Caco-2 (cell line): ENCODE results near the gene HNF4A. TPM values are rescaled to one million over a fixed set of nuclear protein-coding genes. Genes with fewer than 3 reads are reported as not detected.
A peak's percentile ranks its signal among the peaks of the same experiment; 100 is the strongest.

Experiments used
- BruUV-seq: library from RNA; stranded (reverse); fragments of 400-500 nt; replicated peaks from 2 replicates; lab custom pipeline; 2021; lab: Mats Ljungman, UMichigan
- CTCF ChIA-PET: fragments of 300-600 bp; sonication (Branson Sonifier 250); formaldehyde crosslinking; loops from one replicate; lab custom pipeline; 2022; ENCODE audit warnings: antibody characterized with exemption; lab: Charles Lee
- POLR2A ChIA-PET: fragments of 300-600 bp; sonication (Branson Sonifier 250); formaldehyde crosslinking; loops from one replicate; lab custom pipeline; 2022; ENCODE audit warnings: antibody characterized with exemption; lab: Charles Lee
- DNase-seq, 2 experiments: peaks; one replicate each; pipeline versions ENCODE4 v3.0.0 to v3.0.0-alpha.2; 2020 to 2022
- H3K27me3 ChIP-seq: replicated peaks from 2 replicates; pipeline ENCODE4 v1.6.0; 2011; ENCODE audit warnings: low read length; ENCODE audit not compliant: control insufficient read depth, insufficient read depth
- H3K36me3 ChIP-seq: 2 replicates; pipeline ENCODE4 v1.5.1; 2011; ENCODE audit warnings: low read length; ENCODE audit not compliant: control insufficient read depth, insufficient read depth
- H3K4me1 ChIP-seq: fragments of 250-450 bp; sonication (Bioruptor Pico); 2 replicates; pipeline ENCODE4 v1.5.1; 2020; ENCODE audit warnings: mild to moderate bottlenecking
- H3K4me3 ChIP-seq: 2 replicates; pipeline ENCODE4 v1.5.1; 2011; ENCODE audit warnings: low read depth, mild to moderate bottlenecking, control low read depth, low read length
- H3K9me3 ChIP-seq: fragments of 250-450 bp; sonication (Bioruptor Pico); 2 replicates; pipeline ENCODE4 v1.5.1; 2020; ENCODE audit warnings: mild to moderate bottlenecking, moderate library complexity
- H3K27ac Mint-ChIP-seq: one replicate; pipeline ENCODE4 v1.8.0; 2022; ENCODE audit warnings: mixed read lengths; ENCODE audit not compliant: unreplicated experiment
- H3K27me3 Mint-ChIP-seq: one replicate; pipeline ENCODE4 v1.8.0; 2022; ENCODE audit warnings: mixed read lengths; ENCODE audit not compliant: insufficient read depth, unreplicated experiment
- H3K36me3 Mint-ChIP-seq: one replicate; pipeline ENCODE4 v1.8.0; 2022; ENCODE audit warnings: mild to moderate bottlenecking, mixed read lengths; ENCODE audit not compliant: insufficient read depth, unreplicated experiment
- H3K4me1 Mint-ChIP-seq: one replicate; pipeline ENCODE4 v1.8.0; 2022; ENCODE audit warnings: low read depth, mixed read lengths; ENCODE audit not compliant: unreplicated experiment
- H3K4me3 Mint-ChIP-seq: one replicate; pipeline ENCODE4 v1.8.0; 2022; ENCODE audit warnings: mild to moderate bottlenecking, moderate library complexity, mixed read lengths; ENCODE audit not compliant: unreplicated experiment
- H3K9me3 Mint-ChIP-seq: one replicate; pipeline ENCODE4 v1.8.0; 2022; ENCODE audit warnings: mixed read lengths; ENCODE audit not compliant: unreplicated experiment
- CTCF ChIP-seq, 2 experiments: fragments of 200-600 bp in 1 of 2; IDR thresholded peaks; 1 replicate in 1 of 2; 2 replicates in 1 of 2; pipeline versions ENCODE4 v1.5.1 to v1.8.0; 2011 to 2022; ENCODE audit warnings: antibody characterized with exemption in 1 of 2, control low read depth in 1 of 2, inconsistent platforms in 1 of 2, low read depth in 1 of 2, low read length in 1 of 2, mild to moderate bottlenecking in 1 of 2, moderate library complexity in 1 of 2; ENCODE audit not compliant: insufficient read depth in 1 of 2, severe bottlenecking in 1 of 2, unreplicated experiment in 1 of 2
- intact Hi-C: fragments of 100-400 bp; cut with micrococcal nuclease; formaldehyde crosslinking; loops from one replicate; pipeline ENCODE4 v1.10.0; 2022; ENCODE audit not compliant: unreplicated experiment
- total RNA-seq: library from RNA; stranded (reverse); gene quantifications from 2 replicates; pipeline ENCODE4 v1.2.3, GENCODE V29; 2022

Gene HNF4A
- total RNA-seq, 1 experiment from 2014 or later, result 292 TPM

GRCh38 chr20:44349349-44349748 lies 6.2 kb upstream of the HNF4A start:
- Histone ChIP-seq H3K9me3 (no peaks in the 10 kb centered on the region), H3K27me3 (no peaks in the 10 kb centered on the region), H3K4me3 (no peak overlapping the region), H3K4me1 (peaks cover 52% of the 10 kb centered on the region), H3K36me3 (no peaks in the 10 kb centered on the region; the same call in 1 of the 2 replicates)
- CTCF ChIA-PET, result no interaction called here
- H3K4me1 Mint-ChIP-seq, result peaks cover 32% of the 10 kb centered on the region
- H3K36me3 Mint-ChIP-seq, result peaks cover 21% of the 10 kb centered on the region
- no peaks in the 10 kb centered on the region for H3K9me3 Mint-ChIP-seq
- H3K4me3 Mint-ChIP-seq, result no peak overlapping the region
- no peak for TF ChIP-seq CTCF (IDR thresholded peaks at IDR 0.05; ENCODE audit: insufficient read depth in 1 of 2, low read depth in 1 of 2, low read length in 1 of 2, severe bottlenecking in 1 of 2, unreplicated experiment in 1 of 2)
- TSS peak; percentile 8 for BruUV-seq
- intact Hi-C loops, result no loop called here
- no peak overlapping the region for H3K27ac Mint-ChIP-seq
- H3K27me3 Mint-ChIP-seq, result no peaks in the 10 kb centered on the region
- POLR2A ChIA-PET, result no interaction called here
- DNase-seq, result no peak

GRCh38 chr20:44350567-44350966 lies 4.9 kb upstream of the HNF4A start:
- Histone ChIP-seq H3K4me1 (peaks cover 60% of the 10 kb centered on the region), H3K4me3 (no peak overlapping the region), H3K27me3 (no peaks in the 10 kb centered on the region), H3K9me3 (no peaks in the 10 kb centered on the region), H3K36me3 (no peaks in the 10 kb centered on the region; the same call in 1 of the 2 replicates)
- Mint-ChIP-seq H3K4me1 (peaks cover 40% of the 10 kb centered on the region), H3K9me3 (no peaks in the 10 kb centered on the region), H3K27ac (no peak overlapping the region), H3K4me3 (no peak overlapping the region), H3K36me3 (peaks cover 29% of the 10 kb centered on the region), H3K27me3 (no peaks in the 10 kb centered on the region)
- POLR2A ChIA-PET, result no interaction called here
- no TSS peak for BruUV-seq
- CTCF ChIA-PET, result interaction anchor here (1.6 kb wide), 1 partner anchor 34 kb away, joined by 13 read pairs; no protein-coding TSS in a partner anchor
- no peak for DNase-seq
- intact Hi-C loops, result no loop called here
- no peak for TF ChIP-seq CTCF (IDR thresholded peaks at IDR 0.05; ENCODE audit: insufficient read depth in 1 of 2, low read depth in 1 of 2, low read length in 1 of 2, severe bottlenecking in 1 of 2, unreplicated experiment in 1 of 2)

- no peaks in the 10 kb centered on the region for H3K9me3 Mint-ChIP-seq
- no TSS peak for BruUV-seq
- Histone ChIP-seq H3K4me3 (peak overlapping the region; percentile 77), H3K4me1 (peaks cover 54% of the 10 kb centered on the region), H3K9me3 (no peaks in the 10 kb centered on the region), H3K36me3 (peaks cover 2% of the 10 kb centered on the region; the same call in 1 of the 2 replicates), H3K27me3 (no peaks in the 10 kb centered on the region)
- peaks cover 37% of the 10 kb centered on the region for H3K36me3 Mint-ChIP-seq
- ChIA-PET POLR2A (interaction anchor here (0.6 to 1.3 kb wide), 9 partner anchors 14 to 131 kb away, joined by 3 to 7 read pairs (median 5); partner anchors contain the start of gene FITM2), CTCF (interaction anchor here (0.5 to 2.2 kb wide), 11 partner anchors 14 to 1951 kb away, joined by 3 to 16 read pairs (median 3); partner anchors contain the start of gene FITM2)
- H3K4me3 Mint-ChIP-seq, result peak overlapping the region; percentile 93
- peaks cover 35% of the 10 kb centered on the region for H3K4me1 Mint-ChIP-seq
- DNase-seq, result no peak
- intact Hi-C loops, result loop anchor here (1.0 to 2.0 kb wide), 5 partner anchors 15 to 168 kb away; partner anchors contain the start of gene SERINC3
- no peak for TF ChIP-seq CTCF (IDR thresholded peaks at IDR 0.05; ENCODE audit: insufficient read depth in 1 of 2, low read depth in 1 of 2, low read length in 1 of 2, severe bottlenecking in 1 of 2, unreplicated experiment in 1 of 2)
- H3K27me3 Mint-ChIP-seq, result no peaks in the 10 kb centered on the region
- H3K27ac Mint-ChIP-seq, result peak overlapping the region; percentile 98
Measured at GRCh38 chr20:44354979-44355497, 461 bp upstream of the HNF4A start.
